Left cardiac atrium (tissue), 4 donors: ENCODE data around the gene DTWD1. TPM values are rescaled to one million over a fixed set of nuclear protein-coding genes. Genes with fewer than 3 reads are reported as not detected.
"Not testable (repeated sequence)": the region's sequence is repeated elsewhere in the genome, so short reads cannot be mapped to it uniquely, and the experiment has no call there.

Experiments
- ATAC-seq, 2 donors: fragments of 200-7000 bp; cut with Tn5 transposase; one replicate each; pipeline ENCODE4 v1.9.1; 2020; ENCODE audit warnings: mild to moderate bottlenecking in 2 of 2, moderate library complexity in 2 of 2
- DNase-seq: peaks from one replicate; pipeline ENCODE4 v3.0.0-alpha.2; 2020
- intact Hi-C, 2 donors: fragments of 100-400 bp; cut with DNase I; formaldehyde crosslinking; loops; one replicate each; pipeline versions ENCODE4 v1.14.1 to v1.15.1; 2022 to 2023
- long read RNA-seq: library from polyadenylated mRNA; unstranded; transcript quantifications from one replicate; pipeline ENCODE4 v2.0.0, GENCODE V29; 2021
- total RNA-seq, 2 donors: library from RNA; stranded (reverse); fragmentation: NEBNext Ultra II Directional; extraction: Animal tissue kit (Norgen Biotek cat#: 25700); gene quantifications; one replicate each; pipeline ENCODE4 v1.2.1, GENCODE V29; 2021
- donor health status: DM: no; HTN: yes; CAD: no.
- donor health status: DM: no; HTN: yes; CAD: no; lungs with severe emphysema.
- donor health status: DM: yes; HTN: yes; CAD: no.
- donor health status: Dilated cardiomyopathy.

The DTWD1 gene
- total RNA-seq, result 10 to 100 TPM; 25.2 to 25.7 TPM
- long read RNA-seq, partial matches to known transcripts, result 5 of 18 reads
- long read RNA-seq, other reads (novel, unspliced or antisense), result 8 of 18 reads

- peak; percentile 99 to 100 for ATAC-seq
- intact Hi-C loops, result loop anchor here in 1 of 2 donors (10.0 kb wide), 2 partner anchors 196 to 384 kb away; partner anchors contain the start of gene FGF7
- peak; percentile 98 for DNase-seq
Measured at GRCh38 chr15:49620658-49621368, at the start of gene DTWD1, which contains the start of gene FAM227B. Gene DTWD1 (plus strand): TSS chr15:49621048. CDS start chr15:49625168, 4,120 bp downstream. Gene FAM227B (minus strand): TSS chr15:49620818. CDS start chr15:49615171, 5,647 bp downstream.

- no peak for ATAC-seq
- DNase-seq, result no peak
- intact Hi-C loops, result no loop called here
Measured at GRCh38 chr15:49573421-49573820, 47.4 kb upstream of the DTWD1 start.

GRCh38 chr15:49589030-49589429, 31.8 kb upstream of the DTWD1 start:
- DNase-seq (no peak), ATAC-seq (no peak)
- intact Hi-C loops, result no loop called here

- ATAC-seq, DNase-seq, intact Hi-C loops: not testable (repeated sequence)
Measured at GRCh38 chr15:49592829-49593316, 28.0 kb upstream of the DTWD1 start.

GRCh38 chr15:49604625-49605409, 16.0 kb upstream of the DTWD1 start:
- ATAC-seq (no peak), DNase-seq (no peak)
- intact Hi-C loops, result no loop called here

GRCh38 chr15:49605588-49605987, 15.3 kb upstream of the DTWD1 start:
- intact Hi-C loops, result no loop called here
- no peak for ATAC-seq
- peak; percentile 8 for DNase-seq

GRCh38 chr15:49606594-49606993, 14.3 kb upstream of the DTWD1 start:
- intact Hi-C loops, result no loop called here
- no peak for DNase-seq
- no peak for ATAC-seq

GRCh38 chr15:49610157-49610918, 10.5 kb upstream of the DTWD1 start:
- intact Hi-C loops, result no loop called here
- ATAC-seq (no peak), DNase-seq (no peak)

GRCh38 chr15:49612240-49612639, 8.6 kb upstream of the DTWD1 start:
- ATAC-seq, intact Hi-C loops, DNase-seq: not testable (repeated sequence)

GRCh38 chr15:49619226-49619625, 1.6 kb upstream of the DTWD1 start:
- no peak for DNase-seq
- intact Hi-C loops, result no loop called here
- no peak for ATAC-seq

GRCh38 chr15:49620199-49620598, 649 bp upstream of the DTWD1 start:
- intact Hi-C loops, result loop anchor here in 1 of 2 donors (10.0 kb wide), 2 partner anchors 195 to 385 kb away; partner anchors contain the start of gene FGF7
- no peak for DNase-seq
- ATAC-seq, result peak; percentile 13 to 20

GRCh38 chr15:49621401-49621811, 558 bp downstream of the DTWD1 start:
- DNase-seq, result no peak
- intact Hi-C loops, result loop anchor here in 1 of 2 donors (10.0 kb wide), 2 partner anchors 197 to 383 kb away; partner anchors contain the start of gene FGF7
- no peak for ATAC-seq

- intact Hi-C loops, result loop anchor here in 1 of 2 donors (10.0 kb wide), 2 partner anchors 197 to 383 kb away; partner anchors contain the start of gene FGF7
- DNase-seq, result no peak
- no peak for ATAC-seq
Measured at GRCh38 chr15:49621887-49622286, 1.0 kb downstream of the DTWD1 start.

- no peak for DNase-seq
- ATAC-seq, result no peak
- intact Hi-C loops, result loop anchor here in 1 of 2 donors (10.0 kb wide), 2 partner anchors 198 to 382 kb away; partner anchors contain the start of gene FGF7
Measured at GRCh38 chr15:49622561-49622960, 1.7 kb downstream of the DTWD1 start.

GRCh38 chr15:49624056-49624455, 3.2 kb downstream of the DTWD1 start:
- ATAC-seq (no peak), DNase-seq (no peak)
- intact Hi-C loops, result loop anchor here in 1 of 2 donors (10.0 kb wide), 2 partner anchors 199 to 381 kb away; partner anchors contain the start of gene FGF7

- DNase-seq, result no peak
- ATAC-seq, result no peak
- intact Hi-C loops, result loop anchor here in 1 of 2 donors (10.0 kb wide), 2 partner anchors 201 to 379 kb away; partner anchors contain the start of gene FGF7
Measured at GRCh38 chr15:49625460-49626036, 4.7 kb downstream of the DTWD1 start.

GRCh38 chr15:49627407-49627877, 6.6 kb downstream of the DTWD1 start:
- intact Hi-C loops, result loop anchor here in 1 of 2 donors (10.0 kb wide), 2 partner anchors 203 to 377 kb away; partner anchors contain the start of gene FGF7
- DNase-seq (no peak), ATAC-seq (no peak)

- intact Hi-C loops, result loop anchor here in 1 of 2 donors (10.0 kb wide), 2 partner anchors 204 to 376 kb away; partner anchors contain the start of gene FGF7
- ATAC-seq, result no peak
Measured at GRCh38 chr15:49628379-49628778, 7.5 kb downstream of the DTWD1 start.

More at GRCh38 chr15:49628379-49628778, 7.5 kb downstream of the DTWD1 start:
- no peak for DNase-seq
